GM11168 (cell line): ENCODE data around the gene USP47.

Experiments
- in situ Hi-C: fragments of 300-500 bp; cut with MboI; formaldehyde crosslinking; loops from one replicate; pipeline ENCODE4 v1.12.0; 2022; ENCODE audit warnings: low sequenced_read_pairs; ENCODE audit not compliant: unreplicated experiment

Gene USP47

DNA sequence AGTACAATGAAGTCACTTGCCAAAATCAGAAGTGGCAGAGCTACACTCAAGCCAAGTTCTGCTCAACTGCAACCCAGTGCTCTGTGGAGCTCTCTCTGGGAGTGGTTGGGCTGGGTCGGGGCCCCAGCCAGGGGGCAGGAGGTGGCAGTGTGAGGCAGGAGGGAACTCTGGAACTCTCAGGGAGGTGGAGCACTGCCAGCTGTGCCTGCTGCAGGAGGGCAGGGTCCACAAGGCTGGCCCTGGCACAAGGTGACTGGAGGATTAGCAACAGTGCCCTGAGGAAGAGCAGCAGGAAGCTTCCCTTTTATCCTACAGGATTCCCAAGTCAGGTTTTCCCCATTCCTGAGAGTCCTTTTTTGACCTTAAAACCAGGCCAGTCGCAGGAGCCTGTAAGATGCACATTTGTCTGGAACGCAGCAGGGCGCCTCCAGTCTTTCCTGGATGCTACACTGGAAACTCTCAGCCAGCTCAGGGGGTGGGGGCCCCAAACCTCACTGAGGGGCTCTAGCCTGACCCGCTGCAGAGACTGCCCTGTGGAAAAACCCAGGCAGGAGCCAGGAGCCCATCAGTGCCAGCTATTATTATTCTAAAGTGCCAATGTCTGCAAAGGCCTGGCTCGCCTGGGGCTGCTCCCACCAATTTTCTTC, 134.8 kb downstream of the USP47 start:
- in situ Hi-C loops = no loop called here

DNA sequence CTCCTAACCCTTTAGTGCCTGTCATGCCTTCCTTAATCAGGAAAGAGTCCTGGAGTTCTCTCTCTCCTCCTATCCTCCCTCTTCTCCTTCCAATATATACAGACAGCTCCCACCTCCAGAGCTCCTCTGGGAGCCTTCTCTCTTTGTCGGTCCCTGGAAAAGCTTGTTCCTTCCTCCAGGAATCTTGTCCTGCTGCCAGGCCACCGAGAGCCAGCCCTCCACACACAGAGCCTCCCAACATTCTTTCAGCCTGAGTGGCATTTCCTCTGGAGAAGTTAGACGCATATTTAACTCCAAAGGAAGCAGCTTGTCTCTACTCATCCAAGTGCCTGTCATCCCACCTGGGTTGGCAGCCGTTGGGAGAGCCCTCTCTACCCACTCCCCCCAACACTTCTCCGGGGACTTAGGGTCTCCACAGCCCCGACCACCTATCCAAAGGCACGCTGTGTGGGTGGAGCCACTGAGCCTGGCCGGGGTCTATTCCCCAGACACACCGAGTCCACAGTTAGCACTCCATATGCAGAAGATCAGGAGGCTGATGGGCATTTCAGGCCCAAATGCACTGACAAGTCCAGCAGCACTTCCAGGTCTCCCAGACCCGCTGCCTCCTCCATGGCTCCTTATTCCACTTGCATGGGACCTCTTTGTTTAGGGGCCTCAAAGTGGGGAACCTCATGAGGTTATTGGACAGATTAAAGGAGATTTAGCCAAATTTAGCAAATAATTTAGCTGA, 135.6 kb downstream of the USP47 start:
- in situ Hi-C loops = no loop called here

DNA sequence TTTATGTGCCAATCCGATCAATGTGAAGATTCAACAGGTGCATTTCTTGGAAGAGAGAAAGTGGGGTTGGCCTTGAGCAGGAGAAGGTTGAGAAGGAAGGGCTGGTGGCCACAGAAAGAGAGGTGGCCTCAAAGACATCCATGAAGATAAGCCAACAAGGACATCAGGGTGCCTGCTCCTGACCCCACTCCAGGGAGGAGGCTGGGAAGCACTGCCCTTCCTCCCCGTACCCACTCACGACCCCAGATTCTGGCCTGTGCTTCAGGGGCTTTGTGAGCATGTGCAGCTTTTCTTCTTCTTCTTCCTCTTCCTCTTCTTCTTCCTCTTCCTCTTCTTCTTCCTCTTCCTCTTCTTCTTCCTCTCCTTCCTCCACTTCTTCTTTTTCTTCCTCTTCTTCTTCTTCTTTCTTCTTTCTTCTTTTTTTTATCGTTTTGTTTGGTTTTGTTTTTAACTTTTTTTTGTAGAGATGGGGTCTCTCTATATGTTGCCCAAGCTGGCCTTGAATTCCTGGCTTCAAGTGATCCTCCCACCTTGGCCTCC, 136.4 kb downstream of the USP47 start:
- in situ Hi-C loops = no loop called here

DNA sequence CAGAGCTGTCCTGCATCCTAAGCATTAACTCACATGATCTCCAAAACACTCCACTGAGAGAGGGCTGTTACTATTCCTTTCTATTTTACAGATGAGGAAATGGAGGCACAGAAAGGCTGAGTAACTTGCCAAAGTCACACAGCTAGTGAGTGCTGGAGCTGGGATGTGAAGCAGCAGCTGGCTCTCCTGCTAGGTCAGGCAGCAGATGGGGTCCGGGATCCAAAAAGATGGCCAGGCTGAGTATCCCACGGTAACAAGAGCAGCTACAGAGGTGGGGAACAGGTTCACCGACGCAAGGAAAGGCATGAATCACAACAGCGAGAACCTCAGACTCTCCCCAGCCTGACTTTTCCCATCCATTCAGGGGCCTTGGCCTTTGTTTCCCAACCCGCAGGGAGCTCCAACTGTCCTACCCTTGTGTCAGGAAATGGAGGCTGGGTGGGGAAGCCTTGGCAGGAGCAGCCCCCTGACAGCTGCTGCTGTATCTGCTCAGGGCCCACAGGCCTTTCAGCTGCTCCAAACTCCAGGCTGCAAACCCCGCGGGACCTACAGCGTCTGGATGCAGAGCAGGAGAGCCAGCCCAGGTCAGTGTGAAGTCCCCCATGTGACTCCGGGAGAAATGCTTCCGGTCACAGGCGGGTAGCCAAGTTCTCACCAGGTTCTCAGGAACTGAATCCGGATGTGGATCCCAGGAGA, 137.2 kb downstream of the USP47 start:
- in situ Hi-C loops = no loop called here

DNA sequence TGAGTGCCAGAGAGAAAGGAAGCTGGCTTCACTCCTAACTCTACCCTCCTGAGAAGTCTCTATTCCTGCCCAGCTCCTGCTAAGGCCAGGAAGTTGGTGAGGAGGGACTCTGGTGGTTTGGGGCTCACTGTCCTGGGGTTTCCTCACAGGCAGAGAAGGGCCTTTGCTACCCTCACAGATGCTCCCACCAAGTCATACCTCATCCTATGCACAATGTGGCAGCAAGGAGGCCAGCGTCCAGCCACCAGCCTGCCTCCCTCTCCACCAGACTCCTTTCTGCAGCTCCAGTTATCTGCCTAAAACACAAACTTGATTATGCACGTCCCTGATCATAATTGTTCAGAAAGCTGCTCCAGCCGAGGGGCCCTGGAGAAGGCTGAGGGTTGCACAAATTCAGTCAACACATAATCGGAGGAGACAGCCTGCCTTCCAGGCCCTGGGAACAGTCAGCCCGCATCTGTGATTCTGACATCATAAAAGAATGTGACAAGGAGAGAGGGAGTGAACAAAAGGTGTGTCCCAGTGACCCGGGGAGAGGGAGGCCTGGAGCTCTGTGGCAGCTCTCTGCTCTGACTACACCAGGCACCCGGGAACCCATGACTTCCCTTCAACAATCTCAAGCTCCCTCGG, 137.8 kb downstream of the USP47 start:
- in situ Hi-C loops = no loop called here

DNA sequence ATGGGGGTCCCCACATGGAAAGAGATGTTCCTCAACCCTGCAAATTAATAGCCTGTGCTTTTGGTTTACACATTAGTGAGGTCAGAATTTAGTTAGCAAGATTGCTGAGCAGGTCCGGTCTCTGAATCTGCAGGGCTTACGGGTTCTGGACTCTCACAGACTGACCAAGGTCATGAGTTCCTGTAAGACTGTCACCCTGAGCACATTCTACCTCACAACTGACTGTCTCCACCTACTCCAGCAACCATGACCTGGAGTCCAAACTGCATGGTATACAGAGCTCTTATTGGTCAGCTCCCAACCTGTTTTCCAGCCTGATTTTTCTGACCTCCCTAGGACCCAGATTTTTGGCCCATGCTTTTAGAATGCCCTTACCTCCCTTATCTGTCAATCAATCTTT, 138.4 kb downstream of the USP47 start:
- in situ Hi-C loops = no loop called here

DNA sequence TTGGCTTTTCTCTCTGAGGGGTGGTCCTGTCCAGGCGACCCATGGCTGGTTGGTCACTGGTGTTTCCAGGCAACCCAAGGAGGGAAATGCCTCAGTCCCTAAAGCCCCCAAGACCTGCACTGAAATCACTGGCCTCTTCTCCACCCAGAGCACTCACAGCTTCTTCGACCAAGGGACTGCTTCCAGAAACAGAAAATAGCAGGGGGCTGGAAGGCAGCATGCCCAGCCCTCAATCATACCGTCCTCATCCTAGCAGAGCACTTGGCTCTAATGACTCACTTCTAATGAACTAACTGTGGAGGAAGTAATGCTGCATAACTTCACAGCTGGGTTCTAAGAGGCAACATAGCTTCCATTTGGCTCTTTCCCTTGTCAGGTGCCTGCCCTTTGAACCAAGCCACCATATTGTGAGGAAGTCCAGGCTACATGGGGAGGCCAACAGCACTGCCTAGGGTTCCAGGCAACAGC, 139.1 kb downstream of the USP47 start:
- in situ Hi-C loops = no loop called here

DNA sequence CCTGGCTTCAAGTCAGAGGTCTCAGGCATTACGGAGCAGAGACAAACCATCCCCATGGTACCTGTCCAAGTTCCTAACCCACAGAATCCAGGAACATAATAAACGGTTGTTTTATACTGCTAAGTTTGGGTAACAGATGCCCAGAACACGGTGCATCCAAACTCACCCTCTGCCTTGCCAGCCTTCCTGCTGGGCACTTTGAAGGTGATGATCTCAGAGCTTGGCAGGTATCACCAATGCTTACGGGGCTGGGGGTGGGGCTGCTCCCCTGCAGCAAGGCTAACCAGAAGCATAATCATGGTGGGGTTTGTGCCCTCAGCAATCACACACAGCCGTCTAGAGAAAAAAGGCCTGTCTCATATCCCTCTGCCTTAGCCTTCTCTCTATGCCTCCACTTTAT, 139.6 kb downstream of the USP47 start:
- in situ Hi-C loops = no loop called here

DNA sequence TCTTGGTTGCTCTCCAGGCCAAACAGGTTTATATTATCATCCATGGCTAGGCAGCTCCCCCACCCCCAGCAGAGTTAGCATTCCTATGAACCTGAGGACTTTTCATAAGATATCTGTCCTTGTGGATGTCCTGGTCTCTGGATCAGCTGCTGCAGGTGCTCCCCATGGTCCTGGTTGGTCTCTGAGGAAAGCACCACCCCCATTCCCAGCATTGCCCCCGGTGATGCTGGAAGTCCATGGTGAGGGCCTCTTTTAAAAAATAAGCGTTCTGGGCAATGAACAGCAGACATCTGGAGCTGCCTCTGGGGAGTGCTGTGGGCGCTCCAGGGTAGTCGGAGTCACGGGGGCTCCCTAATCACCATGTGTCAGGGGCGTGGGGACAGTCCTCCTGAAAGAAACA, 140.1 kb downstream of the USP47 start:
- in situ Hi-C loops = no loop called here

DNA sequence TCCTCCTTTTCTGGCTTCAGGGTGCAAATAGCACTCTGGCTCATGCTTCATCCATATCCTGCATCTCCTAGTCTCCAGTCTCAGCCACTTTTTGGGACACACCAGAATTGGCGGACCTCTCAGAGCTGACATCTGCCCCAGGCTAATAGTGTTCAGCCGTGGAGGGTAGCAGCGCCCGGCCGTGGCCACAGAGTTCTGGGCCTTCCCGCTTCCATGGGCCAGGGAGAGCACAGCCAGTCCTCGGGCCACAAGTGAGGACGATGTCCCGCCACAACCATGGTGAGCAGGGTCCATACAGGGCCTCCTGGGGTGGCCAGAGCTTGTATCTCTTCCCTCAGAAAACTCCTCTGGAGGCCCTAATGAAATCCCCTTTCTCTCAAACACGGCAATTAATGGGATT, 140.7 kb downstream of the USP47 start:
- in situ Hi-C loops = no loop called here

DNA sequence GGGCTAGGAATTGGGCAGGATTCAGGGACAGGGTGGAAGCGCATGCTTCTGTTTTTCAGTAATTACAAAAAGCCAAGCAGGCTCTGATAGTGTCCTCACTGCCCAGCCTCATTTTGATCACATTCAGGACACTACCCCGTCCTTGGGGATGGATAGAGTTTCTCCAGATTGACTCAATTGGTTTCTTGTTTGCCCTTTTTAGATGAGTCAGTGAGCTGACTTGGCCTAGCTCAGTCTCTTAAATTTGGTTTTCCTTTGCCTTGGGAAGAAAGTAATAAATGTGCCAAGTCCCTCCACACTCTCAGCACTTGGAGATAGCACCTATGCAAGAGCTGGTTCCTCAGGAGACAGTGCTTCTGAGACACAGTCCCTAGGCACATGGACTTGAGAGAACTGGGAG, 141.2 kb downstream of the USP47 start:
- in situ Hi-C loops = no loop called here

DNA sequence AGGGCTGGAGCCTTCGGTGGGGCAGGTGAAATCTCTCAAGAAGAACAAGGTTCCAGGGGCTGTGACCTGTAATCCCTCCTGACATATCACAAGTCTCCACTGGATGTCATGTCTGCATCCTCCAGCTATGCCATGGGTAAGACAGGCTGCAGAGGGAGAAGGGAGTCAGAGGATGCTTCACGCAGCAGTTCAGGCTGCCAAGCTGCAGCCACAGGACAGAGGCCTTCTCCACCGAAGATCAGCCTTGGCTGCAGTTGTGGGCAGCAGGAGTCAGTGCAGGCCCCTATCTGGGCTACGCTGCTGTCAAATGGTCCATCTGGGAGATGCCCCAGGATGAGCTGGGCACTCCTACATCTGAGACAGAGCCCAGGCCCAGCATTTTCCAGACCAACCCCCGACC, 141.7 kb downstream of the USP47 start:
- in situ Hi-C loops = no loop called here

DNA sequence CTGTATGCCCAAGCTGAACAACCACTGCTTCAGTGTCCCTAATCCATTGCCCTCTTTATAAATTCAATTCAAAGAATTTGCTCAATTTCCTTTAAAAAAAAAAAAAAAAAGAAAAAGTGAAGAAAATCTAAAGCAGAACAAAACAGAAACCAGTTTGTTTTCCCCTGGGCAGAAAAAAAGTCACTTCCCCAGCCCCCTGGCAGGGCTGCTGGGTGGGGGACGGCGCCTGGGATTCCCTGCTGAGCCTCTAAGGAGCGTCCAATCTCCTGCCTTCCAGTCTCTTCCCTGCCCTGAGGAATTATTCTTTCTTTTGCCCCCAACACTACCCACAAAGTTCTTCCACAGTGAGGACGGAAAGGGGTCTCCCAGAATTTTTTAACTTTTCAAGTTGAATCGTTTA, 142.8 kb downstream of the USP47 start:
- in situ Hi-C loops = no loop called here

DNA sequence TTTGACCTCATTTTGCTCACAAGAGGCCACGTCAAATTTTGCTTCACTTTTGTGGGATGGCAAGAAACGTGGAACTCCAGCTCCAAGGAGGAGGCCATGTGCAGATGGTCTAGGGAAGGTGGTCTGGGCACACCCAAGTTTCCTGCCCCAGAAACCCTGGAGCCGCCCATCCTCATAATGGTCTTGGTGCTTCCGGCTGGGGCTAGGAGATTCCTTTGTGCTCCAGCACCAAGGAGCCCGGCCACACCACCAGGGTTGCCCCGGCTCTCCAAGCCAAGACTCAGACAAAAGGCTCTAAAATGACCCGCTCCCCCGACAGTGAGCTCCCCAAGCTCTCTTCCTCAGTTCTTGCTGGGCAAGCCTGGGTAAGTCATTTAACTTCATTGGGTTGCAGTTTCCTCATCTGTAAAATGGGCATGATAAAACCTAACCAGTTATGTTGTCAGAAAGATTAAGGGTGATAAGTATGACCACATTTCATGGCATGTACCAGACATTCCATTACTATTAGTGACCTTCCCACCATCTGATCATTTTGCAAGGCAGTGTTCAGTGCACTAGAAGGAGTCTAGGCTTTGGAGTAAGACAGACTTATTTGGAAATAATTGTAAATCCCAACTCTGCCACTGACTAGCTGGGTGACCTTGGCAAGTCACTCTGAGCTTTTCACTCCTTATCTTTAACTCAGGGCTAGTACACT, 143.4 kb downstream of the USP47 start:
- in situ Hi-C loops = no loop called here

DNA sequence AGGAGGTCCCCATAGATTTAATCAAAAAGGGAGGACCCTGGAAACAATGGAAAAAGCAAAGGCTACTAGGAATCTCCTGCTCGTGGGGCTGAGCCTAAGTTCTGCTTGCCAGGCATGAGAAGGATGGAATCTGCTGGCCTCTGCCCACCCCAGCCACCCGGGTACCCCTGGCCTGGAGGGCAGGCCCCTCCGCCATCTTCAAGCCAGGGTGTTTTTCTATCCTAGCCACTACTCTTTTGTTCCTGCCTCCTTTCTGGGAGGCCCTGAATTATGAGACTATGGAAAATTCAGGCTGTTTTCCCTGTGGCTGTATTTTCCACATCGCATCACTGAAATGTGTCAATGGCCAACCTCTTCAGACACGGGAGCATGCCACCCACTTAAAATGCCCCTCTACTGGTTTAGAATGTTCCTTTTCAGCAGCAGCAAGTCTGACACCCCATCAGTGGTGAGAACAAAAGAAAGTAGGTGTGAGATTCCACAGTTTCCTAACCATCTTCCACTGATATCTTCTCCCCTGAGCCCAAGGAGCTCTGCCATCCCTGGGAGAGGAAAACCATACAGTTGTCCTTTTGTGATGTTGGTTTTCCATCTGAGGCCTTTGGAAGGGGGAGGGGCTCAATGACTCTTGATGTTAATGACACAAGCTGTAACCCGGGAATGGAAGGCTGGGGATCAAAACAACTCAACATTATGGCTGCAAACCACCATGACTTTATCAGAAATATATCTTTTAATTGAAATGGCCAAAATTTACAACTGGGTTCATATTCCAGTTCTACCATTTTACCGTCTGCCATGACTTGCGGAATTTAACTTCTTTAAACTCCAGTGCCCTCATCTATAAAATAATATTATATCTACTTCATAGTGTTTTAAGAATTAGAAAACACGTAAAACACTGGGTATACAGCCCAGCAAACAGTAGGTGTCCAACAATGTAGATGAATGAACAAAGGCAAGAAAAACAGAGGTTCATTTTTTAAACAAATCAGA, 144.5 kb downstream of the USP47 start:
- in situ Hi-C loops = no loop called here

DNA sequence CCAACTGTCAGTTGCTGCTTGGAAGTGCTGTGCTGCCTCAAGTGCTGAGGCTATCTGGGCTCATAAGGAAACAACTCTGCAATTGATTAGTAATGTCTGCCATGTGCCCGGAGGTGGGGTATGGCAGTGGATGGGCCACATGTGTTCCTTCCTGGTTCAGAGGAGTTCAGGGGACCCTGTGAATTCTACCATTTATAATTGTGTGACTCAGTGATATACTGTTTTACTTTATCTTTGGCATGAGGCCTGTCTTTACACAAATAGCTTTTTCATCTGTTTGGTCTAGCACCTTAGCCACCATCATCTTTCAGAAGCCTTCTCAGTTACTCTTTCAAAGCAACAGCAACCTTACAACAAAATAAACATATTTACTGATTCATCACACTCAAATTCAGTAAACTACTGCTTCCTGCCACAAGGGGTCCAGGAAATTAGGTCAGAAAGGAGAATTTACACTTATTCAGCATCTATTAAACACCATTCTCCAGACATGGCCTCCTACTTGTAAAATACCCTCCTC, 145.8 kb downstream of the USP47 start:
- in situ Hi-C loops = no loop called here

DNA sequence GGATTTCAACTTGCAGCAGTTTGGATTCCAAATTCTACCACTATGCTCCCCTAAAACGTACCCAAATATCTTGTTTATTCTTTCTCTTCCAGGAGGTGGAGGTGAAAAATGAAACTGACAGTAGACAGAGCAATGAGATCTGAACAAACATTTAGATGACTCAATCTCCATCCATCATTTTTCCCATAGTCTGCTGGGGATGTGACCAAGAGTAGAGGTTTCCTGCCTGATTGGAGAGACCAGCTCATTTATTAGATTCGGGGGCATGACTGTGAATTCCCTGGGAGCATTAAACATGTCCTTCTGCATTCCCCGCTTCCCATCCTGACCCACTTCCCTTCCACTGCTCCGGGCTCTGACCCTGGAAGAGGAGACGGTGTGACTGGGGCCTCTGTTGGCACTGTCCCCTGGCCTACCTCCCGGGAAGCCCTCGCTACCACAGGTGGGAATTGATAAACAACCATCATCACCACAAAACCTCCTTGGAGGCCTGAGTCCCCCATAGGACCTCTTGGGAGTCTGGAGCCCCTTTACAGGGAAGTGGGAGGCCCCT, 146.4 kb downstream of the USP47 start:
- in situ Hi-C loops = no loop called here

DNA sequence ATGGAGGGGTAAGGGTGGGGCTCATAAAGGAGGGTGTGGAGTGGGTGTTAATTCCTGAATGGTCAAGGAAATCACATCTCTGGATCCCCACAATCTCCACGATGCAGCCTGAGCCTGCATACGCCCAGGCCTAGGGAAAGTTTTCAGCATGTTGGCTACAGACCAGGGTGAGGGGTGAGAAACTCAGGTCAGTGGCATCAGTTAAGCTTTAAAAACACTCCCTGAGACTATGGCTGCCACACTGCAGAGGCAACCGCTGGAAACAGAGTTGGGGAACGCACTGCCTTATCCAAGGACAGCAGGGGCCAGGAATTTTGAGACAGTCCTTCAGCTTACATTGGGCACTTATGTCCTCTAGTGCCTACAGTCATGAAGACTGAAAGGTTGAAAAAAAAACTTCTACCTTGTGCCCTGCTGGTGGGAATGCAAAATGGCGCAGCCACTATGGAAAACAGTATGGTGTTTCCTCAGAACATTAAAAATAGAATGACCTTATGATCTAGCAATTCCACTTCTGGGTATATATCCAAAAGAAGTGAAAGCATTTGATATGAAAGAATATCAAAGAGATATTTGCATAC, 147.0 kb downstream of the USP47 start:
- in situ Hi-C loops = no loop called here
